H9 (cell line): ENCODE measurements around the gene CATSPERZ. TPM values are rescaled to one million over a fixed set of nuclear protein-coding genes. Genes with fewer than 3 reads are reported as not detected.

Experiments
- DNase-seq: peaks from one replicate; pipeline ENCODE4 v3.0.0-alpha.2; 2017
- H2AFZ ChIP-seq: one replicate; pipeline ENCODE4 v1.6.1; 2013; ENCODE audit warnings: mild to moderate bottlenecking, low read length, control low read depth, moderate library complexity
- H2AK5ac ChIP-seq: 2 replicates; pipeline ENCODE4 v1.6.1; 2013; ENCODE audit warnings: low read length, control low read depth, mixed read lengths; ENCODE audit not compliant: insufficient read length
- H2BK120ac ChIP-seq: one replicate; pipeline ENCODE4 v1.6.1; 2013; ENCODE audit warnings: low read depth, mild to moderate bottlenecking, low read length, control low read depth, inconsistent platforms; ENCODE audit not compliant: poor library complexity, severe bottlenecking
- H2BK12ac ChIP-seq: 2 replicates; pipeline ENCODE4 v1.6.1; 2013; ENCODE audit warnings: low read length, control low read depth, mixed read lengths, low read depth; ENCODE audit not compliant: insufficient read length
- H2BK15ac ChIP-seq: 2 replicates; pipeline ENCODE4 v1.6.1; 2013; ENCODE audit warnings: low read depth, low read length, control low read depth
- H2BK20ac ChIP-seq: one replicate; pipeline ENCODE4 v1.6.1; 2013; ENCODE audit warnings: low read depth, mild to moderate bottlenecking, low read length, control low read depth, inconsistent platforms; ENCODE audit not compliant: poor library complexity, severe bottlenecking
- H2BK5ac ChIP-seq: 2 replicates; pipeline ENCODE4 v1.6.1; 2013; ENCODE audit warnings: low read length, control low read depth, mixed read lengths; ENCODE audit not compliant: insufficient read length
- H3K14ac ChIP-seq: 2 replicates; pipeline ENCODE4 v1.6.1; 2013; ENCODE audit warnings: low read length, control low read depth; ENCODE audit not compliant: insufficient read depth
- H3K18ac ChIP-seq: 2 replicates; pipeline ENCODE4 v1.6.1; 2013; ENCODE audit warnings: low read depth, mild to moderate bottlenecking, mixed read lengths, low read length, control low read depth; ENCODE audit not compliant: insufficient read length
- H3K23ac ChIP-seq: 2 replicates; pipeline ENCODE4 v1.6.1; 2013; ENCODE audit warnings: low read length, control low read depth, mixed read lengths, low read depth; ENCODE audit not compliant: insufficient read length
- H3K23me2 ChIP-seq: 2 replicates; pipeline ENCODE4 v1.6.1; 2013; ENCODE audit warnings: low read depth, mild to moderate bottlenecking, mixed read lengths, low read length, control low read depth; ENCODE audit not compliant: insufficient read length, poor library complexity, severe bottlenecking
- H3K27ac ChIP-seq: 2 replicates; pipeline ENCODE4 v1.5.1; 2013; ENCODE audit warnings: low read length, control low read depth, mixed read lengths, low read depth; ENCODE audit not compliant: insufficient read length
- H3K27me3 ChIP-seq: 2 replicates; pipeline ENCODE4 v1.6.1; 2013; ENCODE audit warnings: low read length, control low read depth, inconsistent platforms; ENCODE audit not compliant: insufficient read depth
- H3K4ac ChIP-seq: 2 replicates; pipeline ENCODE4 v1.6.1; 2013; ENCODE audit warnings: low read depth, mild to moderate bottlenecking, control low read depth, inconsistent platforms, low read length, moderate library complexity
- H3K4me1 ChIP-seq: 2 replicates; pipeline ENCODE4 v1.6.1; 2013; ENCODE audit warnings: low read length, control low read depth, inconsistent platforms; ENCODE audit not compliant: insufficient read depth
- H3K4me2 ChIP-seq: 2 replicates; pipeline ENCODE4 v1.6.1; 2013; ENCODE audit warnings: low read length, control low read depth, mixed read lengths; ENCODE audit not compliant: insufficient read length, insufficient read depth
- H3K56ac ChIP-seq: 2 replicates; pipeline ENCODE4 v1.6.1; 2013; ENCODE audit warnings: low read depth, mild to moderate bottlenecking, mixed read lengths, low read length, control low read depth; ENCODE audit not compliant: insufficient read length
- H3K79me1 ChIP-seq: 2 replicates; pipeline ENCODE4 v1.6.1; 2013; ENCODE audit warnings: low read depth, mild to moderate bottlenecking, moderate library complexity, low read length, control low read depth, inconsistent platforms; ENCODE audit not compliant: insufficient read depth, poor library complexity, severe bottlenecking
- H3K79me2 ChIP-seq: 2 replicates; pipeline ENCODE4 v1.6.1; 2013; ENCODE audit warnings: low read length, control low read depth, inconsistent platforms; ENCODE audit not compliant: insufficient read depth
- H3K9ac ChIP-seq: 2 replicates; pipeline ENCODE4 v1.6.1; 2013; ENCODE audit warnings: low read length, control low read depth, mixed read lengths; ENCODE audit not compliant: insufficient read length; ENCODE audit errors: extremely low read depth
- H3K9me3 ChIP-seq: one replicate; pipeline ENCODE4 v1.6.1; 2013; ENCODE audit warnings: low read depth, low read length, inconsistent platforms; ENCODE audit not compliant: control insufficient read depth
- H3T11ph ChIP-seq: one replicate; pipeline ENCODE4 v1.6.1; 2013; ENCODE audit warnings: mild to moderate bottlenecking, low read length, control low read depth, inconsistent platforms
- H4K20me1 ChIP-seq: one replicate; pipeline ENCODE4 v1.6.1; 2013; ENCODE audit not compliant: control insufficient read depth, insufficient read length, insufficient read depth
- H4K5ac ChIP-seq: 2 replicates; pipeline ENCODE4 v1.6.1; 2013; ENCODE audit warnings: low read depth, mild to moderate bottlenecking, mixed read lengths, low read length, control low read depth; ENCODE audit not compliant: insufficient read length
- H4K8ac ChIP-seq: replicated peaks from 2 replicates; pipeline ENCODE4 v1.6.1; 2013; ENCODE audit warnings: low read length, control low read depth, mixed read lengths, low read depth; ENCODE audit not compliant: insufficient read length
- H4K91ac ChIP-seq: 2 replicates; pipeline ENCODE4 v1.6.1; 2013; ENCODE audit warnings: low read depth, mild to moderate bottlenecking, moderate library complexity, mixed read lengths, low read length, control low read depth; ENCODE audit not compliant: insufficient read length
- H3K27ac Mint-ChIP-seq, 3 experiments: 2 replicates in 2 of 3; 3 replicates in 1 of 3; pipeline ENCODE4 v1.8.0; 2020 to 2021; ENCODE audit warnings: mixed read lengths in 3 of 3, mild to moderate bottlenecking in 1 of 3, moderate library complexity in 1 of 3
- H3K27me3 Mint-ChIP-seq: 2 replicates; pipeline ENCODE4 v1.8.0; 2021; ENCODE audit warnings: low read depth, mild to moderate bottlenecking, moderate library complexity, mixed read lengths
- H3K36me3 Mint-ChIP-seq, 3 experiments: 2 replicates in 2 of 3; 3 replicates in 1 of 3; pipeline ENCODE4 v1.8.0; 2020 to 2021; ENCODE audit warnings: low read depth in 3 of 3, mixed read lengths in 3 of 3; ENCODE audit not compliant: insufficient read depth in 1 of 3
- H3K4me1 Mint-ChIP-seq, 2 experiments: 2 replicates each; pipeline ENCODE4 v1.8.0; 2020; ENCODE audit warnings: mixed read lengths in 2 of 2
- H3K4me3 Mint-ChIP-seq, 2 experiments: 2 replicates in 1 of 2; 3 replicates in 1 of 2; pipeline ENCODE4 v1.8.0; 2020 to 2021; ENCODE audit warnings: mild to moderate bottlenecking in 2 of 2, mixed read lengths in 2 of 2, moderate library complexity in 1 of 2
- H3K9me3 Mint-ChIP-seq, 2 experiments: 2 replicates in 1 of 2; 3 replicates in 1 of 2; pipeline ENCODE4 v1.8.0; 2020; ENCODE audit warnings: mild to moderate bottlenecking in 2 of 2, mixed read lengths in 2 of 2, moderate library complexity in 1 of 2
- WGBS: extraction: QIAGEN DNeasy Blood & Tissue Kit; methylation state at CpG from one replicate; pipeline ENCODE4 v1.1.7; 2013; ENCODE audit warnings: missing lambda C conversion rate, low lambda C conversion rate, mixed read lengths; ENCODE audit not compliant: insufficient read length; ENCODE audit errors: extremely low coverage; 5-methylcytosine and 5-hydroxymethylcytosine counted together
- total RNA-seq: library from RNA; stranded (reverse); gene quantifications from 2 replicates; pipeline ENCODE4 v1.2.1, GENCODE V29; 2021
- TF ChIP-seq, protein P1 (sequence below): fragments of 200-600 bp; sonication (generic); conservative IDR thresholded peaks from 3 replicates; pipeline ENCODE4 v1.8.0; 2021; ENCODE audit warnings: antibody characterized with exemption, mild to moderate bottlenecking

The CATSPERZ gene
- total RNA-seq, 1 experiment from 2014 or later = 0.92 TPM

DNA sequence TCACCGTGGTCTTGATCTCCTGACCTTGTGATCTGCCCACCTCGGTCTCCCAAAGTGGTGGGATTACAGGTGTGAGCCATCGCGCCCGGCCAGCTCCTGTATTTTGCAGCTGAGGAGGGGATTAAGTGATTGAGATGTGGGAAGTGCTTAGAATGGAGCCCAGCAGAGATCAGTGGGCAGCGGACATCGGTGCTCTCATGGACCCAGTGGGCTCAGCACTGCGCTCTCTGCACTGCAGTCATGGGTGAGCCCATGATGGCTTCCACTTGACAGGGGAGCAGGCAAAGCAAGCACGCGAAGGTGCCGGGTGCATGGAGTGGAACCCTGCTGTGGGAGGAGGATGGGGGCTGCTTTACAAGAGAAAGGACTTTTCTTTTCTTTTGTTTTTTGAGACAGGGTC, 30.7 kb downstream of the CATSPERZ start:
- Histone ChIP-seq H3K23me2 (no peaks in the 10 kb centered on the region), H3K23ac (no peak overlapping the region), H3K56ac (no peak overlapping the region), H2BK20ac (no peak overlapping the region), H3K27ac (no peak overlapping the region), H2AK5ac (no peak overlapping the region), H3K4me1 (peaks cover 2% of the 10 kb centered on the region; the same call in 1 of the 2 replicates), H4K20me1 (no peaks in the 10 kb centered on the region), H3K9me3 (no peaks in the 10 kb centered on the region), H4K5ac (no peak overlapping the region), H3T11ph (no peak overlapping the region), H2BK120ac (no peak overlapping the region), H3K4ac (no peak overlapping the region), H3K27me3 (no peaks in the 10 kb centered on the region), H3K14ac (no peak overlapping the region), H3K4me2 (no peak overlapping the region), H4K8ac (no peak overlapping the region), H3K9ac (no peak overlapping the region), H2BK15ac (no peak overlapping the region), H2AFZ (no peak overlapping the region), H4K91ac (no peak overlapping the region), H3K18ac (no peak overlapping the region), H2BK5ac (no peak overlapping the region), H3K79me2 (no peaks in the 10 kb centered on the region), H2BK12ac (no peak overlapping the region), H3K79me1 (no peaks in the 10 kb centered on the region)
- no CpG with 5 or more reads among the region's 11 CpGs for WGBS
- peaks cover 5% of the 10 kb centered on the region for H3K27me3 Mint-ChIP-seq
- no peaks in the 10 kb centered on the region for H3K36me3 Mint-ChIP-seq
- TF ChIP-seq, protein P1, sequence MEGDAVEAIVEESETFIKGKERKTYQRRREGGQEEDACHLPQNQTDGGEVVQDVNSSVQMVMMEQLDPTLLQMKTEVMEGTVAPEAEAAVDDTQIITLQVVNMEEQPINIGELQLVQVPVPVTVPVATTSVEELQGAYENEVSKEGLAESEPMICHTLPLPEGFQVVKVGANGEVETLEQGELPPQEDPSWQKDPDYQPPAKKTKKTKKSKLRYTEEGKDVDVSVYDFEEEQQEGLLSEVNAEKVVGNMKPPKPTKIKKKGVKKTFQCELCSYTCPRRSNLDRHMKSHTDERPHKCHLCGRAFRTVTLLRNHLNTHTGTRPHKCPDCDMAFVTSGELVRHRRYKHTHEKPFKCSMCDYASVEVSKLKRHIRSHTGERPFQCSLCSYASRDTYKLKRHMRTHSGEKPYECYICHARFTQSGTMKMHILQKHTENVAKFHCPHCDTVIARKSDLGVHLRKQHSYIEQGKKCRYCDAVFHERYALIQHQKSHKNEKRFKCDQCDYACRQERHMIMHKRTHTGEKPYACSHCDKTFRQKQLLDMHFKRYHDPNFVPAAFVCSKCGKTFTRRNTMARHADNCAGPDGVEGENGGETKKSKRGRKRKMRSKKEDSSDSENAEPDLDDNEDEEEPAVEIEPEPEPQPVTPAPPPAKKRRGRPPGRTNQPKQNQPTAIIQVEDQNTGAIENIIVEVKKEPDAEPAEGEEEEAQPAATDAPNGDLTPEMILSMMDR = no peak
- H3K4me1 Mint-ChIP-seq = peaks cover 12 to 15% of the 10 kb centered on the region in 2 experiments
- peak overlapping the region in 1 of 2 experiments; percentile 60; a peak in 1 of 5 replicates for H3K4me3 Mint-ChIP-seq
- H3K9me3 Mint-ChIP-seq = no peaks in the 10 kb centered on the region
- no peak for DNase-seq
- H3K27ac Mint-ChIP-seq = peak overlapping the region in 2 of 3 experiments; percentile 61; a peak in 1 of 7 replicates
